Liver (tissue), 9 donors: ENCODE data around the gene ACIN1. TPM values are rescaled to one million over a fixed set of nuclear protein-coding genes. Genes with fewer than 3 reads are reported as not detected.
A peak's percentile ranks its signal among the peaks of the same experiment; 100 is the strongest.

Experiments used
- DNase-seq: peaks from one replicate; pipeline ENCODE4 v3.0.0-alpha.2; 2017; ENCODE audit warnings: low spot score
- H3K27ac ChIP-seq, 2 donors: one replicate each; pipeline ENCODE4 v1.7.0; 2013; ENCODE audit warnings: inconsistent platforms in 2 of 2, low read length in 2 of 2, control low read depth in 1 of 2, low read depth in 1 of 2, mild to moderate bottlenecking in 1 of 2
- H3K27me3 ChIP-seq, 4 donors: one replicate each; pipeline versions ENCODE4 v1.6.1 to v1.7.0; 2013; ENCODE audit warnings: low read length in 3 of 4, inconsistent platforms in 1 of 4, mild to moderate bottlenecking in 1 of 4, moderate library complexity in 1 of 4; ENCODE audit not compliant: control insufficient read depth in 4 of 4, insufficient read depth in 4 of 4
- H3K36me3 ChIP-seq, 4 donors: one replicate each; pipeline versions ENCODE4 v1.6.1 to v1.7.0; 2013; ENCODE audit warnings: low read length in 3 of 4, mild to moderate bottlenecking in 3 of 4, low read depth in 1 of 4, moderate library complexity in 1 of 4; ENCODE audit not compliant: control insufficient read depth in 4 of 4, insufficient read depth in 3 of 4
- H3K4me1 ChIP-seq, 4 donors: one replicate each; pipeline versions ENCODE4 v1.6.1 to v1.7.0; 2013; ENCODE audit warnings: low read length in 3 of 4, mild to moderate bottlenecking in 3 of 4, moderate library complexity in 1 of 4; ENCODE audit not compliant: control insufficient read depth in 4 of 4, insufficient read depth in 4 of 4
- H3K4me3 ChIP-seq, 3 donors: one replicate each; pipeline versions ENCODE4 v1.6.1 to v1.7.0; 2013; ENCODE audit warnings: low read length in 3 of 3, control low read depth in 1 of 3, low read depth in 1 of 3, mild to moderate bottlenecking in 1 of 3
- H3K9ac ChIP-seq, 2 donors: one replicate each; pipeline ENCODE4 v1.7.0; 2013; ENCODE audit warnings: low read length in 2 of 2, mild to moderate bottlenecking in 2 of 2, moderate library complexity in 2 of 2, control low read depth in 1 of 2, low read depth in 1 of 2
- H3K9me3 ChIP-seq, 4 donors: one replicate each; pipeline versions ENCODE4 v1.6.1 to v1.7.0; 2013; ENCODE audit warnings: low read length in 3 of 4; ENCODE audit not compliant: control insufficient read depth in 4 of 4
- EGR1 ChIP-seq, 2 donors: IDR thresholded peaks; 2 replicates each; pipeline ENCODE4 v1.6.1; 2016 to 2018; ENCODE audit warnings: antibody characterized with exemption in 2 of 2, low read depth in 2 of 2
- FOXA1 ChIP-seq: IDR thresholded peaks from 2 replicates; pipeline ENCODE4 v1.6.1; 2016; ENCODE audit warnings: antibody characterized with exemption
- FOXA2 ChIP-seq: IDR thresholded peaks from 2 replicates; pipeline ENCODE4 v1.6.1; 2016; ENCODE audit warnings: antibody characterized with exemption
- GABPA ChIP-seq, 2 donors: IDR thresholded peaks in 1 of 2; conservative IDR thresholded peaks in 1 of 2; 2 replicates each; pipeline ENCODE4 v1.6.1; 2016; ENCODE audit warnings: antibody characterized with exemption in 2 of 2, mild to moderate bottlenecking in 1 of 2, moderate library complexity in 1 of 2
- HNF4A ChIP-seq, 2 donors: conservative IDR thresholded peaks; 2 replicates each; pipeline ENCODE4 v1.6.1; 2016; ENCODE audit warnings: antibody characterized with exemption in 2 of 2, mild to moderate bottlenecking in 2 of 2
- HNF4G ChIP-seq: IDR thresholded peaks from 2 replicates; pipeline ENCODE4 v1.6.1; 2016; ENCODE audit warnings: antibody characterized with exemption
- JUND ChIP-seq, 2 donors: IDR thresholded peaks; 2 replicates each; pipeline ENCODE4 v1.6.1; 2016; ENCODE audit warnings: antibody characterized with exemption in 2 of 2
- NR2F2 ChIP-seq: IDR thresholded peaks from 2 replicates; pipeline ENCODE4 v1.6.1; 2016; ENCODE audit warnings: antibody characterized with exemption
- RAD21 ChIP-seq, 2 donors: IDR thresholded peaks; 2 replicates each; pipeline ENCODE4 v1.6.1; 2016; ENCODE audit warnings: antibody characterized with exemption in 2 of 2, mild to moderate bottlenecking in 2 of 2
- REST ChIP-seq: IDR thresholded peaks from 2 replicates; pipeline ENCODE4 v1.6.1; 2016; ENCODE audit warnings: antibody characterized with exemption, mild to moderate bottlenecking
- RXRA ChIP-seq, 2 donors: IDR thresholded peaks; 2 replicates each; pipeline ENCODE4 v1.6.1; 2017 to 2018; ENCODE audit warnings: antibody characterized with exemption in 2 of 2, mild to moderate bottlenecking in 1 of 2
- SP1 ChIP-seq: IDR thresholded peaks from 2 replicates; pipeline ENCODE4 v1.6.1; 2018; ENCODE audit warnings: antibody characterized with exemption, mild to moderate bottlenecking
- TAF1 ChIP-seq: conservative IDR thresholded peaks from 2 replicates; pipeline ENCODE4 v1.6.1; 2016; ENCODE audit warnings: antibody characterized with exemption, mild to moderate bottlenecking
- YY1 ChIP-seq: IDR thresholded peaks from 2 replicates; pipeline ENCODE4 v1.6.1; 2016; ENCODE audit warnings: antibody characterized with exemption, mild to moderate bottlenecking
- WGBS: extraction: QIAGEN DNeasy Blood & Tissue Kit; methylation state at CpG from one replicate; pipeline ENCODE4 v1.1.7; 2013; 5-methylcytosine and 5-hydroxymethylcytosine counted together
- polyA plus RNA-seq, 2 donors: library from polyadenylated mRNA; stranded (reverse) in 1 of 2; unstranded in 1 of 2; fragments of 200-250 nt in 1 of 2; fragments of >200 nt in 1 of 2; fragmentation: Nextera tagmentation in 1 of 2; extraction: Ambion mirVana in 1 of 2; gene quantifications; one replicate each; pipeline versions ENCODE4 v1.2.1 to v1.2.3, GENCODE V29; 2013 to 2015
- total RNA-seq, 2 donors: library from RNA; depleted of rRNA; stranded (reverse); fragments of >200 nt; gene quantifications; one replicate each; pipeline ENCODE4 v1.2.3, GENCODE V29; 2014
- TF ChIP-seq, protein P1 (sequence below): fragments of 150-350 bp; IDR thresholded peaks from 2 replicates; pipeline ENCODE4 v1.5.1; 2017; ENCODE audit warnings: improper control_type of control experiment, low read depth, low read length; ENCODE audit not compliant: missing input control
- TF ChIP-seq, protein P2 (sequence below): IDR thresholded peaks from 2 replicates; pipeline ENCODE4 v1.6.1; 2016; ENCODE audit warnings: antibody characterized with exemption
- donor health status: healthy.
- donor health status: healthy.
- donor health status: healthy.
- donor health status: healthy.
- donor health status: healthy.

ACIN1 gene
- total and polyA plus RNA-seq, 4 donors = 8.1 to 50.6 (median 37.1) TPM

- no peak for TF ChIP-seq REST
- TF ChIP-seq GABPA (IDR thresholded peaks at IDR 0.05 in 1 of 2, conservative IDR thresholded peaks at IDR 0.05 in 1 of 2) = no peak
- TF ChIP-seq TAF1 = no peak
- TF ChIP-seq HNF4G = no peak
- peak; percentile 94 for TF ChIP-seq RAD21 (IDR thresholded peaks at IDR 0.05)
These were observed 26.0 kb downstream of the ACIN1 start (continued) for GRCh38 chr14:23068789-23069412.

- DNase-seq = no peak
- Histone ChIP-seq H3K4me3 (no peak overlapping the region), H3K4me1 (peaks cover 2 to 29% (median 20%) of the 10 kb centered on the region in 4 donors), H3K27ac (no peak overlapping the region), H3K27me3 (no peaks in the 10 kb centered on the region), H3K9ac (no peak overlapping the region), H3K36me3 (peaks cover 11 to 46% (median 38%) of the 10 kb centered on the region in 4 donors), H3K9me3 (no peaks in the 10 kb centered on the region)
- 83% methylated on average over 14 of the region's 14 CpGs for WGBS
- TF ChIP-seq RXRA (IDR thresholded peaks at IDR 0.05) = no peak
- TF ChIP-seq REST = no peak
- no peak for TF ChIP-seq JUND (IDR thresholded peaks at IDR 0.05)
- TF ChIP-seq HNF4G = no peak
- TF ChIP-seq RAD21 (IDR thresholded peaks at IDR 0.05) = no peak
- TF ChIP-seq YY1 = no peak
- TF ChIP-seq EGR1 (IDR thresholded peaks at IDR 0.05; ENCODE audit: low read depth in 2 of 2) = no peak
- no peak for TF ChIP-seq GABPA (IDR thresholded peaks at IDR 0.05 in 1 of 2, conservative IDR thresholded peaks at IDR 0.05 in 1 of 2)
- no peak for TF ChIP-seq FOXA1
- TF ChIP-seq NR2F2 = no peak
- no peak for TF ChIP-seq TAF1
- TF ChIP-seq, protein P1, sequence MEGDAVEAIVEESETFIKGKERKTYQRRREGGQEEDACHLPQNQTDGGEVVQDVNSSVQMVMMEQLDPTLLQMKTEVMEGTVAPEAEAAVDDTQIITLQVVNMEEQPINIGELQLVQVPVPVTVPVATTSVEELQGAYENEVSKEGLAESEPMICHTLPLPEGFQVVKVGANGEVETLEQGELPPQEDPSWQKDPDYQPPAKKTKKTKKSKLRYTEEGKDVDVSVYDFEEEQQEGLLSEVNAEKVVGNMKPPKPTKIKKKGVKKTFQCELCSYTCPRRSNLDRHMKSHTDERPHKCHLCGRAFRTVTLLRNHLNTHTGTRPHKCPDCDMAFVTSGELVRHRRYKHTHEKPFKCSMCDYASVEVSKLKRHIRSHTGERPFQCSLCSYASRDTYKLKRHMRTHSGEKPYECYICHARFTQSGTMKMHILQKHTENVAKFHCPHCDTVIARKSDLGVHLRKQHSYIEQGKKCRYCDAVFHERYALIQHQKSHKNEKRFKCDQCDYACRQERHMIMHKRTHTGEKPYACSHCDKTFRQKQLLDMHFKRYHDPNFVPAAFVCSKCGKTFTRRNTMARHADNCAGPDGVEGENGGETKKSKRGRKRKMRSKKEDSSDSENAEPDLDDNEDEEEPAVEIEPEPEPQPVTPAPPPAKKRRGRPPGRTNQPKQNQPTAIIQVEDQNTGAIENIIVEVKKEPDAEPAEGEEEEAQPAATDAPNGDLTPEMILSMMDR = no peak
- TF ChIP-seq, protein P2, sequence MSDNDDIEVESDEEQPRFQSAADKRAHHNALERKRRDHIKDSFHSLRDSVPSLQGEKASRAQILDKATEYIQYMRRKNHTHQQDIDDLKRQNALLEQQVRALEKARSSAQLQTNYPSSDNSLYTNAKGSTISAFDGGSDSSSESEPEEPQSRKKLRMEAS = no peak
- TF ChIP-seq HNF4A (conservative IDR thresholded peaks at IDR 0.05) = no peak
- no peak for TF ChIP-seq SP1
- TF ChIP-seq FOXA2 = no peak
These were observed 26.8 kb downstream of the ACIN1 start for GRCh38 chr14:23067847-23068788.
